ENCODE measurements around the gene TMEM263.

GRCh38 chr12:106941481-106942156, 14.1 kb upstream of the TMEM263 start:
- no peak for TF ChIP-seq CTCF (conservative IDR thresholded peaks at IDR 0.05; ENCODE audit: low read length)
- no peak for TF ChIP-seq EZH2phosphoT487 (IDR thresholded peaks at IDR 0.05; ENCODE audit: borderline replicate concordance)
